GM12878 (cell line): ENCODE measurements around the gene MC3R. TPM values are rescaled to one million over a fixed set of nuclear protein-coding genes. Genes with fewer than 3 reads are reported as not detected.

ENCODE experiments used
- ATAC-seq: fragments of 200-7000 bp; cut with Tn5 transposase; 3 replicates; pipeline ENCODE4 v1.9.1; 2020; ENCODE audit warnings: mild to moderate bottlenecking, moderate library complexity
- BruUV-seq: library from RNA; stranded (reverse); fragments of 400-500 nt; replicated peaks from 2 replicates; lab custom pipeline; 2021; lab: Mats Ljungman, UMichigan
- CTCF ChIA-PET: fragments of 300-600 bp; sonication (Branson Sonifier 250); formaldehyde crosslinking; extraction: SDS; loops from one replicate; lab custom pipeline; 2021; ENCODE audit warnings: inconsistent platforms; lab: Yijun Ruan, JAX
- POLR2A ChIA-PET: fragments of 350-600 bp; formaldehyde crosslinking; extraction: SDS; loops from one replicate; lab custom pipeline; 2021; ENCODE audit warnings: inconsistent platforms; lab: Charles Lee
- RAD21 ChIA-PET: fragments of 300-600 bp; sonication (Branson Sonifier 250); formaldehyde crosslinking; loops from one replicate; lab custom pipeline; 2023; ENCODE audit warnings: antibody characterized with exemption; ENCODE audit not compliant: unreplicated experiment; lab: Charles Lee
- SMC1A ChIA-PET: fragments of 300-600 bp; sonication (Branson Sonifier 250); formaldehyde crosslinking; loops from one replicate; lab custom pipeline; 2023; ENCODE audit not compliant: unreplicated experiment, uncharacterized antibody; lab: Charles Lee
- DNase-seq: peaks from one replicate; pipeline ENCODE4 v3.0.0-alpha.2; 2011; ENCODE audit warnings: low read depth, low spot score
- FAIRE-seq: peaks from 3 replicates; lab custom pipeline; 2011; peaks lifted over from hg19 to GRCh38; lab: Jason Lieb, UNC
- H2AFZ ChIP-seq: 2 replicates; pipeline ENCODE4 v1.6.0; 2011; ENCODE audit warnings: low read depth, low read length, control low read depth; ENCODE audit not compliant: control insufficient read depth
- H3K27ac ChIP-seq: 2 replicates; pipeline ENCODE4 v1.5.1; 2011; ENCODE audit warnings: control low read depth; ENCODE audit not compliant: control insufficient read depth, insufficient read depth
- H3K27me3 ChIP-seq, 2 experiments: replicated peaks in 1 of 2; 2 replicates each; pipeline versions ENCODE4 v1.6.0 to v1.6.1; 2011; ENCODE audit warnings: low read length in 1 of 2; ENCODE audit not compliant: control insufficient read depth in 2 of 2, insufficient read depth in 2 of 2
- H3K36me3 ChIP-seq, 2 experiments: 2 replicates each; pipeline ENCODE4 v1.5.1; 2011; ENCODE audit warnings: low read length in 1 of 2; ENCODE audit not compliant: control insufficient read depth in 2 of 2, insufficient read depth in 2 of 2
- H3K4me1 ChIP-seq: 2 replicates; pipeline ENCODE4 v1.6.1; 2011; ENCODE audit warnings: mild to moderate bottlenecking, low read length, moderate library complexity, mixed read lengths; ENCODE audit not compliant: control insufficient read depth, insufficient read depth
- H3K4me2 ChIP-seq: 2 replicates; pipeline ENCODE4 v1.6.0; 2011; ENCODE audit warnings: control low read depth; ENCODE audit not compliant: control insufficient read depth, insufficient read depth
- H3K4me3 ChIP-seq: fragments of 200-600 bp; sonication (generic); 2 replicates; pipeline ENCODE4 v1.5.1; 2016
- H3K79me2 ChIP-seq: 2 replicates; pipeline ENCODE4 v1.6.0; 2011; ENCODE audit warnings: low read length; ENCODE audit not compliant: control insufficient read depth, insufficient read depth
- H3K9ac ChIP-seq: 2 replicates; pipeline ENCODE4 v1.8.0; 2011; ENCODE audit warnings: low read length, control low read depth, mixed read lengths; ENCODE audit not compliant: control insufficient read depth, insufficient read depth
- H3K9me3 ChIP-seq: replicated peaks from 3 replicates; pipeline ENCODE4 v1.5.1; 2011; ENCODE audit warnings: mild to moderate bottlenecking, low read length; ENCODE audit not compliant: control insufficient read depth, insufficient read depth
- H4K20me1 ChIP-seq: 2 replicates; pipeline ENCODE4 v1.6.0; 2011; ENCODE audit not compliant: control insufficient read depth, insufficient read depth
- GABPA ChIP-seq: IDR thresholded peaks from 2 replicates; pipeline ENCODE4 v1.6.1; 2014; ENCODE audit warnings: antibody characterized with exemption, low read depth, mild to moderate bottlenecking, inconsistent platforms
- HCFC1 ChIP-seq: fragments of 150-350 bp; IDR thresholded peaks from 2 replicates; pipeline ENCODE4 v1.6.1; 2014; ENCODE audit warnings: low read length
- NBN ChIP-seq: fragments of 450-650 bp; IDR thresholded peaks from 2 replicates; pipeline ENCODE4 v1.6.1; 2016
- YY1 ChIP-seq: IDR thresholded peaks from 2 replicates; pipeline ENCODE4 v1.6.1; 2011; ENCODE audit warnings: low read depth, mild to moderate bottlenecking, low read length
- ZNF207 ChIP-seq: fragments of 450-650 bp; IDR thresholded peaks from 2 replicates; pipeline ENCODE4 v1.6.1; 2014; ENCODE audit warnings: antibody characterized with exemption, mild to moderate bottlenecking, borderline replicate concordance
- WGBS: methylation state at CpG from one replicate; pipeline ENCODE4 v1.1.6; 2016; ENCODE audit warnings: low lambda C conversion rate; ENCODE audit not compliant: insufficient replicate concordance, insufficient coverage; ENCODE audit errors: missing lambda C conversion rate; 5-methylcytosine and 5-hydroxymethylcytosine counted together
- in situ Hi-C: fragments of 300-500 bp; cut with MboI; formaldehyde crosslinking; loops from 9 replicates; pipeline ENCODE4 v1.14.3; 2018; ENCODE audit warnings: mixed read lengths
- intact Hi-C: fragments of 100-400 bp; cut with micrococcal nuclease; formaldehyde crosslinking; loops from one replicate; pipeline ENCODE4 v1.14.2; 2022; ENCODE audit not compliant: unreplicated experiment
- polyA plus RNA-seq, 11 experiments: library from polyadenylated mRNA; depleted of rRNA in 4 of 11; unstranded in 6 of 11; stranded (reverse) in 5 of 11; fragments of >200 nt; fragmentation: Nextera tagmentation in 4 of 11; fragmentation: Illumina TruSeq in 1 of 11; extraction: Ambion mirVana in 4 of 11; extraction: Trizol in 1 of 11; gene quantifications; 1 replicate in 1 of 11; 2 replicates in 10 of 11; pipeline versions ENCODE4 v1.2.1 to v1.2.3, GENCODE V29; 2011 to 2016; ENCODE audit warnings: inconsistent platforms in 2 of 11, missing spikeins in 2 of 11, low read depth in 1 of 11
- total RNA-seq, 4 experiments: library from RNA; depleted of rRNA in 3 of 4; stranded (reverse); fragments of >200 nt in 3 of 4; fragmentation: Illumina TruSeq in 1 of 4; extraction: Trizol in 1 of 4; gene quantifications; 2 replicates each; pipeline versions ENCODE4 v1.2.1 to v1.2.3, GENCODE V29; 2013 to 2021
- TF ChIP-seq, protein P1 (sequence below): fragments of 450-650 bp; IDR thresholded peaks from 2 replicates; pipeline ENCODE4 v1.6.1; 2016; ENCODE audit warnings: mild to moderate bottlenecking

Gene MC3R
- total and polyA plus RNA-seq, 10 of the 15 experiments (the other 5 are each of a cell fraction or from before 2014, with no cell fraction given): not detected

DNA sequence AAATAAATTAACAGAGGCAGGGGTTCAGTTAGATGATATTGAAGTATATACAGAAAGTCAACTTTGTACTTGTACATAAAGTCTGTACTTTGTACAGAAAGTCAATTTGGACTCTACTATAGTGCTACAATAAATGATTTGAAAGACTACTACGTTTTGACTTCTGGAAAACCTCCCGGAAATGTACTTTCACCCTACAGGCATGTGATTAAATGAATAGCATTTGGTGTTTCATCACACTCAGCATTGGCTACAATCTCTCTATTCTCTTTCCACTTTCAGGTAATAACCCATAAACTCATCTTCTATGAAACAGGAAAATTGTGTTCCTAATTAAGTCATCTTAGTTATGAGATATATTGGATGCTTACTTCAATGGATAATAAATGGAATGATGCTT, 25.6 kb upstream of the MC3R start:
- H3K9ac ChIP-seq: no peak overlapping the region
- WGBS: 0% methylated on average over 2 of the region's 2 CpGs
- DNase-seq (no peak), FAIRE-seq (no peak), ATAC-seq (no peak)
- no peak overlapping the region for H3K27ac ChIP-seq
- ChIA-PET SMC1A (no interaction called here), POLR2A (no interaction called here), RAD21 (no interaction called here), CTCF (no interaction called here)
- in situ Hi-C loops (no loop called here), intact Hi-C loops (no loop called here)
- no peak overlapping the region for H3K4me2 ChIP-seq
- H3K4me1 ChIP-seq: no peaks in the 10 kb centered on the region
- H2AFZ ChIP-seq: no peak overlapping the region
- no TSS peak for BruUV-seq
- no peaks in the 10 kb centered on the region for H3K79me2 ChIP-seq
- no peaks in the 10 kb centered on the region for H3K36me3 ChIP-seq
- no peaks in the 10 kb centered on the region for H4K20me1 ChIP-seq
- TF ChIP-seq HCFC1 (no peak), ZNF207 (no peak), GABPA (no peak), YY1 (no peak)
- TF ChIP-seq, protein P1, sequence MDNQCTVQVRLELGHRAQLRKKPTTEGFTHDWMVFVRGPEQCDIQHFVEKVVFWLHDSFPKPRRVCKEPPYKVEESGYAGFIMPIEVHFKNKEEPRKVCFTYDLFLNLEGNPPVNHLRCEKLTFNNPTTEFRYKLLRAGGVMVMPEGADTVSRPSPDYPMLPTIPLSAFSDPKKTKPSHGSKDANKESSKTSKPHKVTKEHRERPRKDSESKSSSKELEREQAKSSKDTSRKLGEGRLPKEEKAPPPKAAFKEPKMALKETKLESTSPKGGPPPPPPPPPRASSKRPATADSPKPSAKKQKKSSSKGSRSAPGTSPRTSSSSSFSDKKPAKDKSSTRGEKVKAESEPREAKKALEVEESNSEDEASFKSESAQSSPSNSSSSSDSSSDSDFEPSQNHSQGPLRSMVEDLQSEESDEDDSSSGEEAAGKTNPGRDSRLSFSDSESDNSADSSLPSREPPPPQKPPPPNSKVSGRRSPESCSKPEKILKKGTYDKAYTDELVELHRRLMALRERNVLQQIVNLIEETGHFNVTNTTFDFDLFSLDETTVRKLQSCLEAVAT: no peak
- H3K4me3 ChIP-seq: no peak overlapping the region
- no peaks in the 10 kb centered on the region for H3K27me3 ChIP-seq
- no peaks in the 10 kb centered on the region for H3K9me3 ChIP-seq

DNA sequence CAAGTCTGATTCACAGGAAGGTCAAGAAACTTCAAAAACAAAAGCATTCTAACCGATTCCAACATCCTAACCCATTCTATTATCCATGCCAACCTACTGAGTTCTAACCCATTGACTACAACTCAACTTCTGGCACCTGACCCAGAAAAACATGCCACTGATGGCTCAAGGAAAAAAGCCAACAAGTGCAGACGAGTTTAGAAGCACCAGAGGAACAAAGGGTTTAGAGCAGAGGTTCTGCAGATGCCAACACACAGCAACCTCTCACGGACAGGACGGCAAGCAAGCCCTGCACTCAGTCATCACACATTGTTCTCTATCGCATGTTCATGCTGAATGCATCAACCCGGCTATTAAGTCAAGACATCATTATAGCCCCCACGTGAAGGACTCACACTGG, 25.2 kb upstream of the MC3R start:
- BruUV-seq: no TSS peak
- DNase-seq (no peak), FAIRE-seq (no peak), ATAC-seq (no peak)
- ChIA-PET SMC1A (no interaction called here), CTCF (no interaction called here), RAD21 (no interaction called here), POLR2A (no interaction called here)
- Histone ChIP-seq H3K9me3 (no peaks in the 10 kb centered on the region), H4K20me1 (no peaks in the 10 kb centered on the region), H3K4me1 (no peaks in the 10 kb centered on the region), H3K27me3 (no peaks in the 10 kb centered on the region), H3K9ac (no peak overlapping the region), H3K36me3 (no peaks in the 10 kb centered on the region), H2AFZ (no peak overlapping the region), H3K4me3 (no peak overlapping the region), H3K27ac (no peak overlapping the region), H3K79me2 (no peaks in the 10 kb centered on the region), H3K4me2 (no peak overlapping the region)
- in situ Hi-C loops (no loop called here), intact Hi-C loops (no loop called here)
- TF ChIP-seq NBN: no peak
- 33% methylated on average over 7 of the region's 7 CpGs for WGBS
